ENCODE measurements around the gene RIPPLY2.

The RIPPLY2 gene

GRCh38 chr6:83901624-83902023, 48.5 kb downstream of the RIPPLY2 start:
- no peak overlapping the region for H3K27ac ChIP-seq
- TF ChIP-seq ZFX (IDR thresholded peaks at IDR 0.05; ENCODE audit: borderline replicate concordance) (no peak), CTCF (IDR thresholded peaks at IDR 0.05) (no peak)

GRCh38 chr6:83904395-83904794, 51.2 kb downstream of the RIPPLY2 start:
- H3K27ac ChIP-seq = no peak overlapping the region
- TF ChIP-seq CTCF (IDR thresholded peaks at IDR 0.05) = no peak
- TF ChIP-seq ZFX (IDR thresholded peaks at IDR 0.05; ENCODE audit: borderline replicate concordance) = no peak

- H3K27ac ChIP-seq = no peak overlapping the region
- TF ChIP-seq CTCF (IDR thresholded peaks at IDR 0.05) (no peak), ZFX (IDR thresholded peaks at IDR 0.05; ENCODE audit: borderline replicate concordance) (no peak)
Observed at GRCh38 chr6:83905648-83906047, 52.5 kb downstream of the RIPPLY2 start.
